ENCODE results near the gene GART. TPM values are rescaled to one million over a fixed set of nuclear protein-coding genes. Genes with fewer than 3 reads are reported as not detected.

The GART gene
- total and polyA plus RNA-seq, 2 donors (not counting 3 experiments of a cell fraction or from before 2014, with no cell fraction given) = 12.0 to 112 TPM

DNA sequence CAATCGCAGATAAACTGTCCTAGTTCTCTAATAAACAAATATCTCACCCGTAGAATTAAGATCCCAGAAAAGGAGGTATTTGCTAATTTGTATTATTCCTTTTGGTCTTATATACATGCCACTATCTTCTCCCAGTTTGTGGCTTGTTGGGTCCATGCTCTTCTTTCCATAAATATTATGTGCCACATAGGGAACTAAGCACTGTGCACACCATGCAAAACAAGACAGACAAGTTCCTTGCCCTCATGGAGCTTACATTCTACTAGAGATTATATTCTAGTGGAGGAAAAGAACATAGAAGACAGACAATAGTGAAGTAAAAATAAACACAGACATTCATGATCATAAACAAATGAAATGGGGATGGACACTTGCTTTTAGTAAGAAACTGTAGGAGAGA is 4.7 kb downstream of the GART start:
- no TSS peak for BruUV-seq (replicated peaks)
- CTCF ChIA-PET = interaction anchor here (1.0 kb wide), 1 partner anchor 69 kb away, joined by 5 read pairs; no protein-coding TSS in a partner anchor
- Histone ChIP-seq H3K27me3 (ENCODE audit: control insufficient read depth in 2 of 2, insufficient read depth in 2 of 2, low read length in 2 of 2) (no peaks in the 10 kb centered on the region), H3K79me2 (ENCODE audit: control insufficient read depth, insufficient read depth, low read length) (peaks cover 39% of the 10 kb centered on the region), H3K9me3 (replicated peaks; ENCODE audit: control insufficient read depth, insufficient read depth, low read length) (no peaks in the 10 kb centered on the region), H3K9ac (replicated peaks; ENCODE audit: extremely low read depth, insufficient read depth, low read length) (no peak overlapping the region), H3K36me3 (ENCODE audit: control insufficient read depth in 2 of 2, extremely low read depth in 1 of 2, insufficient read depth in 2 of 2, low read length in 2 of 2) (peaks cover 9 to 13% of the 10 kb centered on the region in 2 experiments), H3K4me3 (replicated peaks in 1 of 3; ENCODE audit: insufficient read depth in 1 of 3, low read depth in 1 of 3, low read length in 3 of 3) (no peak overlapping the region), H2AFZ (ENCODE audit: low read depth, low read length) (no peak overlapping the region), H3K4me2 (ENCODE audit: insufficient read depth, low read length) (no peak overlapping the region), H3K4me1 (ENCODE audit: control insufficient read depth, extremely low read depth, insufficient read depth, low read length) (peaks cover 13% of the 10 kb centered on the region), H3K27ac (ENCODE audit: insufficient read depth, low read depth, low read length) (no peak overlapping the region), H4K20me1 (replicated peaks; ENCODE audit: control insufficient read depth, extremely low read depth, insufficient read depth, low read length) (no peaks in the 10 kb centered on the region), H3K9me1 (replicated peaks; ENCODE audit: control insufficient read depth, extremely low read depth, insufficient read depth, low read length) (no peaks in the 10 kb centered on the region)
- FAIRE-seq (no peak), DNase-seq (ENCODE audit: low read depth, low spot score) (no peak)
- TF ChIP-seq POLR2A (IDR thresholded peaks at IDR 0.05; ENCODE audit: low read depth, low read length) (no peak), EZH2 (IDR thresholded peaks at IDR 0.05; ENCODE audit: borderline replicate concordance, low read depth, low read length, severe bottlenecking) (no peak), FOS (IDR thresholded peaks at IDR 0.05; ENCODE audit: borderline replicate concordance, insufficient read depth, low read length) (no peak), MYC (IDR thresholded peaks at IDR 0.05; ENCODE audit: low read depth, low read length) (no peak), JUN (IDR thresholded peaks at IDR 0.05; ENCODE audit: borderline replicate concordance, insufficient read depth, insufficient read length, low read depth) (no peak), POLR2AphosphoS5 (IDR thresholded peaks at IDR 0.05; ENCODE audit: insufficient read depth, low read depth, low read length) (no peak), GATA2 (IDR thresholded peaks at IDR 0.05; ENCODE audit: insufficient read depth, insufficient read length, low read depth, low read length) (no peak)
- TF ChIP-seq, protein P1, sequence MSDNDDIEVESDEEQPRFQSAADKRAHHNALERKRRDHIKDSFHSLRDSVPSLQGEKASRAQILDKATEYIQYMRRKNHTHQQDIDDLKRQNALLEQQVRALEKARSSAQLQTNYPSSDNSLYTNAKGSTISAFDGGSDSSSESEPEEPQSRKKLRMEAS (IDR thresholded peaks at IDR 0.05; ENCODE audit: insufficient read depth, insufficient read length) = no peak
- TF ChIP-seq, protein P2, sequence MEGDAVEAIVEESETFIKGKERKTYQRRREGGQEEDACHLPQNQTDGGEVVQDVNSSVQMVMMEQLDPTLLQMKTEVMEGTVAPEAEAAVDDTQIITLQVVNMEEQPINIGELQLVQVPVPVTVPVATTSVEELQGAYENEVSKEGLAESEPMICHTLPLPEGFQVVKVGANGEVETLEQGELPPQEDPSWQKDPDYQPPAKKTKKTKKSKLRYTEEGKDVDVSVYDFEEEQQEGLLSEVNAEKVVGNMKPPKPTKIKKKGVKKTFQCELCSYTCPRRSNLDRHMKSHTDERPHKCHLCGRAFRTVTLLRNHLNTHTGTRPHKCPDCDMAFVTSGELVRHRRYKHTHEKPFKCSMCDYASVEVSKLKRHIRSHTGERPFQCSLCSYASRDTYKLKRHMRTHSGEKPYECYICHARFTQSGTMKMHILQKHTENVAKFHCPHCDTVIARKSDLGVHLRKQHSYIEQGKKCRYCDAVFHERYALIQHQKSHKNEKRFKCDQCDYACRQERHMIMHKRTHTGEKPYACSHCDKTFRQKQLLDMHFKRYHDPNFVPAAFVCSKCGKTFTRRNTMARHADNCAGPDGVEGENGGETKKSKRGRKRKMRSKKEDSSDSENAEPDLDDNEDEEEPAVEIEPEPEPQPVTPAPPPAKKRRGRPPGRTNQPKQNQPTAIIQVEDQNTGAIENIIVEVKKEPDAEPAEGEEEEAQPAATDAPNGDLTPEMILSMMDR (IDR thresholded peaks at IDR 0.05; ENCODE audit: extremely low read depth in 1 of 2, insufficient read depth in 1 of 2, low read depth in 1 of 2, low read length in 2 of 2) = no peak
- intact Hi-C loops (cut with micrococcal nuclease) (no loop called here), dilution Hi-C loops (cut with MboI; ENCODE audit: extremely low pct_ligation_motif_present, low sequenced_read_pairs) (no loop called here)
- POLR2A ChIA-PET = no interaction called here

Measured in endothelial cell of umbilical vein (primary cell).